Measurements from ENCODE around the gene KRT25.

Gene KRT25, protein sequence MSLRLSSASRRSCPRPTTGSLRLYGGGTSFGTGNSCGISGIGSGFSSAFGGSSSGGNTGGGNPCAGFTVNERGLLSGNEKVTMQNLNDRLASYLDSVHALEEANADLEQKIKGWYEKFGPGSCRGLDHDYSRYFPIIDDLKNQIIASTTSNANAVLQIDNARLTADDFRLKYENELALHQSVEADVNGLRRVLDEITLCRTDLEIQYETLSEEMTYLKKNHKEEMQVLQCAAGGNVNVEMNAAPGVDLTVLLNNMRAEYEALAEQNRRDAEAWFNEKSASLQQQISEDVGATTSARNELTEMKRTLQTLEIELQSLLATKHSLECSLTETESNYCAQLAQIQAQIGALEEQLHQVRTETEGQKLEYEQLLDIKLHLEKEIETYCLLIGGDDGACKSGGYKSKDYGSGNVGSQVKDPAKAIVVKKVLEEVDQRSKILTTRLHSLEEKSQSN

DNA sequence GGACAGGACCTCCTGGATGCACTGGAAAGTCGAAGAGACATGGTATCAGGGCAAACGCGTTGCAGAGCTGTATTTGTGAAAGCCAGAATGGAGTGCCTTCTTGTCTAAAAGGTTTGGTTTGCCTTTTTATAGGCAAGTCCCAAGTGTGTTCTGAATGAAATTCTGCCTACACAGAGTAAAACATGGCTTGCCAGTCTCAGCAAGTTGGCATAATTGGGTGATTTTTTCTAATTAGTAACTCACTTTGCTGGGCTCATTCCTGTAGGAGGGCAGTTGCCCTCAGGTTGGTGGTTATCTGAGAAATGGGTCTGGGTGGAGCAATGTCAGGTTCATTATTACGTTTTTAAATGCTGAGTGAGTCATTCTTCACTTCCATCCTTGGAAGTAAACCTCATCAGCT is at the start of gene KRT25:
Gene KRT25 (minus strand): TSS at position 101 of the 400 bp plus-strand sequence. CDS start 60 bp downstream, at position 41.
- no peak for FAIRE-seq
- no peak for DNase-seq (ENCODE audit: low spot score)

DNA sequence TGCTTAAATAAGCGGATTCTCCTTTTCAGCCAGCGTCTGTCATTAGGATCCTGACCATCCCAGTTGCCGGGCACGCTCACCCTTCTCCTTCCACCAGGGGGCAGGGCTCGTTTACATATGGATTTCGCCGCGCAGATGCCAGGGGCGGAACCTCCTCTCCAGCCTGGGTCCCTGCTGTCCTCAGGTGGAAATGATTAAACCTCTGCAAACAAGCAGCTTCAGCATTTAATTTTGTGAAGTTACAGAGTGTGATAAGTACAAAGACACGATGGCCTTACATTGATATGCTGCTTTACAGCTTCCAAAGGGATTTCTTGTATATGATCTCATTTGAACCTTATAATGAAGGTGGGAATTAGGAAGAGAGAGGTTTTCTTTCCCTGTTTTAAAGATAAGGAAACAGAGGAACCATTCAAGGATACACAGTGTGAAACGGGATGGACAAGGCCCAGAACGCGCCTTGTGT is 48.5 kb upstream of the KRT25 start:
- peak; percentile 90 for FAIRE-seq

DNA sequence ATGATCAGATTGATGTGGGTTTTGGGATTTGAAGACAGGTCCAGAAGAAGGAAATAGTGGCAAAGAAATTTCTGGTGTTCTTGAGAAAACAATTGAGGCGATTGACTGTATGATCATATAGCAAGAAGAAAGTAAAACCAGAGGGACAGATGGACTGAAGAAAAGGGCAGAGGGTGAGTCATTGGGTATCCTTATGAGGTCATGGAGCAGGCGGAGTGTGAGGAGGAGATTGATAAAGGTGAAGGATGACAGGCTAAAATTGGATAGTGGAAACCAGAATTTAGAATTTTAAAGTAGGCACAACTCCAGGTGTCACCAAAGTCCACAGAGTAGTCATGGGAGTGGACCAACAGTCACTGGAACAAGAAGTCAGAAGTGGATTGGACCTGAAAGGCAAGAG is 46.0 kb upstream of the KRT25 start:
- no peak for FAIRE-seq
- no peak for DNase-seq (ENCODE audit: low spot score)

More for the DNA sequence above, 48.5 kb upstream of the KRT25 start:
- DNase-seq (ENCODE audit: low spot score): peak; percentile 60

DNA sequence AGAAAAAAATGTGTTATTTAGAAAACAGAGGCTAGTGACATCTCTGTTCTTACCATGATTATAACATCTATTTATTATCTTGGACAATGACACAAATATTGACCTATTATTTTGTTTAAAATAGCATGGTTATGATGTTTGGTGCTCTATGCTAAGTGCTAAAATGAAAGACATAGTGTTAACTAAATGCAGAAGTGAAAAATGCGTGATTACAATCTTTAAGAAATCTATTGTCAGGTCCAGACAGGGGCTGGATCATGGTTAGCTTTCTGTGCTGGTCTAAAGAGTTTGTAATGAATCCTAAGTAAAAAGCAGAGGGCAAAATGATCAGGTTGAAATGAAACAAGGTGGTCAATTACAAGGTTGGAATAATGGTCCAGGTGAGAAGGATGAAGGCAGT is 45.2 kb upstream of the KRT25 start:
- FAIRE-seq: no peak
- no peak for DNase-seq (ENCODE audit: low spot score)

DNA sequence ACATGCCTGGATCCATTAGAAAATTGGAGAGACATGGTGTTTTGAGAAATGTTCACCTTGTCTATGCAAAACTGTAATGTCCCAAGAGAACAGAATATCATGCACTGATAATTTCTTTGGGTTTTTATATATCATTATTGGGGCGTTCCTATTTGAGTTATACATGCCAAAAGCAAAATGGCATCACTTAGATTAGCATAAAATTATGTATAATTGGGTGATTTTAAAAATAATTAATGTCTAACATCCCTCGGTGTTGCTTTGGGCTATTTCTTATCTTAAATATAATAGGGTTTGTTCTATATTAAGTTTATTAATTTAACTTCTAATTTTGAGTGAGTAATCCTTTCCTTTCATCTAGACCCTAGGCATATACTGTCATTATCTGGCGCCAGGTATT is 44.7 kb upstream of the KRT25 start, which contains the start of gene KRT28:
Gene KRT28 (minus strand): TSS at position 101 of the 400 bp plus-strand sequence. CDS start 66 bp downstream, at position 35.
- FAIRE-seq: no peak
- DNase-seq (ENCODE audit: low spot score): no peak

DNA sequence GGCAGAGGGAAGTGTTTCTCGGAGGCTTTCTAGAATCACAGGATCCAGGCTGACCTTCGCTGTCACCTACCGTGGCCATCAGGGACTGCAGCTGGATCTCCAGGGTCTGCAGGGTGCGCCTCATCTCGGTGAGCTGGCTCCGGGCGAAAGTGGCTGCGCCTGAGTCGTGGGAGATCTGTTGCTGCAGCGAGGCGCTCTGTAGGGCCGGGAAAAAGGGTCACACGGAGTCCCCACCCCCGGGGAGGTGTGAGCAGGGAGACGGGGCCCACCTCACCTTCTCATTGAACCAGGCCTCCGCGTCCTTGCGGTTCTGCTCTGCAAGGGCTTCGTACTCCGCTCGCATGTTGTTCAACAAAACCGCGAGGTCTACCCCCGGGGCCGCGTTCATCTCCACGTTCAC is 41.7 kb upstream of the KRT25 start:
- DNase-seq (ENCODE audit: low spot score): no peak
- no peak for FAIRE-seq

DNA sequence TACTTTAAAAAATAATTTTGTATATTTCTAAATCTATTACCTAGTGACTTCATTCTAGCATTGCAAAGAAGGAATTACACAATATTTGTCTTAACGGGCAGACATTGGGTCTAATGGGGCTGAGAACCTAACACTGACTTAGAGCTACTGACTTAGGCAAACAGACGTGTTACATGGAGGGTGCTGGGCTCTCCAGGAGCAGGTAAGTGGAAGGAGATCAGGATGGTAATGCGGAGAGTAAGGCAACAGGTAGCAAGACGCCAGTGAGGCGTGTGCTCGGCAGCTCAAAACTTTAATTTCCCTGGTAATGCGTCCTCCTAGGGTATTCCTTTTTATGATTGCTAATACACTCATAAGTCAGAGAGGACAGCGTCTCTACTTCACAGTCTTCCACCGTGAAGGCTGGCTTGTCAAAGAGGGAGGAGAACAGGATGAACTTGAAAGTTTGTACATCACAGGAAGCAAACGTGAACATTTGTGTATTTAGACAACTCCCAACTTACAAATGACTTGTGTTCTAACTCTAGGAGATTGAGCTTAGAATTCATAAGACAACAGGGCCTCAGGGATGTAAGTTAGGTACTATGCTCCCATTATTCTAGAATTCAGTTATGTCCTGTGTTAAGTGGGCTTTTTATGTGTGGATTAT is 40.0 kb upstream of the KRT25 start:
- FAIRE-seq (no peak), DNase-seq (ENCODE audit: low spot score) (no peak)

DNA sequence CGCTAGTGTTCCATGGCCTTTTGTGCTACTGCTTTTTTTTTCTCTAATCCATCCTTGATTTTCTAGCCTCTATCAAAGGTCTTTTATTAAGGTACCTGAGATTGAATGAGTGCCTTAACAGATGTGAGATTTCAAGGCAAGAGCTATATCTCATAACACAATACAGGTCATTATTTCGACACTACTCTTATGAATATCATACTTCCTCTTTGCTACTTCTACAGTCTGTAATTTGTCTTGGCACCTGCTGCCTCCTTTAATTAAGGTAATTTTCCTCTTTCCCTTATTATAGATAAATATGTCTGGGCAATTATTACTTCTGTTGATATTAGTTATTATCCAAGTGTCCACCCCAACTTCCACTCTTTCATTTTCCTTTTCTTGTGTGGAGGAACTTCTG is 39.3 kb upstream of the KRT25 start:
- DNase-seq (ENCODE audit: low spot score) (no peak), FAIRE-seq (no peak)

DNA sequence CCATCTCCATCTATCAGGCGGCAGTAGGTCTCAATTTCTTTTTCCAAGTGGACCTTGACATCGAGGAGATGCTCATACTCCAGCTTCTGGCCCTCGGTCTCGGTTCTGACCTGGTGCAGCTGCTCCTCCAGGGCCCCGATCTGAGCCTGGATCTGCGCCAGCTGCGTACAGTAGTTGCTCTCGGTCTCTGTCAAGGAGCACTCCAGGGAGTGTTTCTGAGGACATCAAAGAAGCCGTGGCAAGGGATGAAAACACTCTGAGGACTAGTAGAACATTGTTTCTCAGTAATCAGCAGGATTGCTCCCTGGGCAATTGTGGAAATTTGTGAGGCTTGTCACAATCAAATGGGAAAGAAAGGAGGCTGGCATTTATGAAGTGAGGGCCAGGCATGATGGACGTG is 38.7 kb upstream of the KRT25 start:
- no peak for DNase-seq (ENCODE audit: low spot score)
- no peak for FAIRE-seq

DNA sequence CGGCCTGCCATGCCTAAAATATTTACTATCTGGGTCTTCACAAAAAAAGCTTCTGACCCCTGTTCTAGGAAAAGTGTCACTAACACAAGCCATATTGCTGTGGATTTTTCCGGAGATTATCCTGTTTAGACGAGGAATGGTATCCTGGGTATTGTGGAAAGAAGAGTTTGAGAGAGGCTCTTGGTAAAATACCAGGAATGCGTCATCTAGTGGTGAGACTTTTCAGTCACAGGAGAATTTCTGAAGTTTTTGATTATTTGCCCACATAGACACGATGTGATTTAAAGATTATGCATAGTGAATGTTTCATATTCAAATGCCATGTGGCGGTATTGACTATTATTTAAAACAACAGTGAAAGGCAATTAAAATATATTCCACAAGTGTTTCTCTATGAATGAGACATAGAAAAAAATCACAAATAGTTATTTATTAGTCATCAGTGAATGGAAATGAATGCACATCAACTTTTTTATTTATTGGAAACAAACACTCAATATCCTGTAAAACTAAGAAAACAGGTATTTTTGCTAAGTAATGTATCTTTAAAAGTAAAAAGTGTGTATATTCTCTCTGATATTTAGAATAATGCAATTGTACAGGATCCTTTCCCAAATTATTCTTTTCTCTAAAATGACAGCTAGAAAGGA is 36.8 kb upstream of the KRT25 start:
- FAIRE-seq (peak; percentile 76), DNase-seq (ENCODE audit: low spot score) (peak; percentile 39)

DNA sequence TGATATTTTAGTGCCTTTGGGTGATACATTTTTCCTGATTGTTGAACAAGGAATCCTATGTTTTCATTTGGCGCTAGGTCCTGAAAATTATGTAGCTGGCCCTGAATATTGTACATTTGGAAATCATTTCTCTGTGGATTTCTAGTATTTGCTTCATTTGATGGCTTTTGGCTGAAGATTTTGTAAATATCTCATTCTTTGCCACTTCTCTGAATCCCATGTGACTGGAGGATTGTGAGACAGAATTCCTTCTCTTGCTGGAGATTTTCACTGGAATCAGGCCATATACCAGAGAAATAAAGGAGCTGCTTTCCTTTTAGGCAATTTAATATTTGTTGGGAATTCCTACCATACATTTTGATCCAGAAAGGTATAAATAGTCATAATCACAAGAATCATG is 36.0 kb upstream of the KRT25 start:
- no peak for FAIRE-seq
- no peak for DNase-seq (ENCODE audit: low spot score)

DNA sequence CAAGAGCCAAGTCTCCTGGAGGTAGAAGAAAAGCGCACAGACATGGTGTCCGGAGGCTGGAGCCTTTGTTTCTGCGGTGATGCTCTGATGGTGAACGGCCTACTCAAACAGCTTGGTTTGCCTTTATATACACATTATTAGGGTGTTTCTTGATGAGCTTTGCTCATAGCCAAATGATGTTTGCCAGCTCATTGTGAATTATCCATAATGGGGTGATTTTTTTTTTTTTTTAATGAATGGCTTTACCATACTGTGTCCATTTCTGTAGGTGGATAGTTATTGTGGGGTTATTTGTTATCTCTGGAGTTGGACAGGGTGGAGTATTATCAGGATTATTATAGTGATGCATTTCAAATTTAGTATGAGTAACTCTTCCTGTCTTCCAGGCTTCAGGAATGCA is 27.3 kb upstream of the KRT25 start, which contains the start of gene KRT27:
Gene KRT27 (minus strand): TSS at position 101 of the 400 bp plus-strand sequence. CDS start 57 bp downstream, at position 44.
- FAIRE-seq (no peak), DNase-seq (ENCODE audit: low spot score) (no peak)

DNA sequence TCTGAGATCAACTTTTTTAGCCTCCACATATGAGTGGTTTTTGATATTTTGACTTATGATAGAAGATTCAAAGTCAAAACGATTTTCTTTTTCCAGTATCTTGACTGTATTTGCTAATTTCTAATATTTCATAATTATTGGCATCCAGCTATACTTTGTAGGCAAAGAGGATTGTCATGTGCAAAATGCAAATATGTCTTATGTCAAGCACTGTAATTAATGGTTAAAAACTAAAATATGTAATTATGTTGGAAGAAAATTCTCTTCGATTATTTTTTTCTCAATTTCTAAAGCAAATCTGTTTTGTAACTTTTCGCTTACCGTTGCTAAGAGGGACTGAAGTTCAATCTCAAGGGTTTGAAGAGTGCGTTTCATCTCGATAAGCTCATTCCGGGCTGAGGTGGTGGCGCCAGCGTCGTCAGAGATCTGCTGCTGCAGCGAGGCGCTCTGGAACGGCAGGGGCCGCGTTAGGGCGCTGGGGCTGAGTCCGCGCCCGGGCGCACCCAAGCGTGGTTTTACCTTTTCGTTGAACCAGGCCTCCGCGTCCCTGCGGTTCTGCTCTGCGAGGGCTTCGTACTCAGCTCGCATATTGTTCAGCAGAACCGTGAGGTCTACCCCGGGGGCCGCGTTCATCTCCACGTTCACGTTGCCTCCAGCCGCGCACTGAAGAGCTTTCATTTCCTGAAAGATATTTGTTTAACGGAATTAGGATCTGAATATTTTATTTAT is 24.2 kb upstream of the KRT25 start:
- DNase-seq (ENCODE audit: low spot score) (no peak), FAIRE-seq (no peak)

DNA sequence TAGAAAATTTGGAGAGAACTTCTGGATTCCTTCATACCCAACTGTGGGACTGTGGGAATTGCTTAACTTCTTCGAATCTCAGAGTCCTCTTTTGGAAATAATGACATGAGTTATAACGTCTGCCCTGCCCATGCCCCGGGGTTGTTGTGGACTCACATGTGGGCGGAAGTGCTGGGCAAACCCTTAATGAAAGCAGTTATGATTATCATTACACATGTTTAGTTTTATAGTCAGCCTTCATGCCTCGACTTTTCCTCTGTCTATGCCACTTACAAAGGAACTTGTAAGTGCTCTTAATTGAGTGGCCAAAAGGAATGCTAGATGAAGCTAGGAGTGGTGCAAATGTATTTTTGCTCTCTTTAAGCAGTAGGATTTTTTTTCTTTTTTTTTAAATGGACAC is 23.3 kb upstream of the KRT25 start:
- FAIRE-seq: no peak
- DNase-seq (ENCODE audit: low spot score): no peak

DNA sequence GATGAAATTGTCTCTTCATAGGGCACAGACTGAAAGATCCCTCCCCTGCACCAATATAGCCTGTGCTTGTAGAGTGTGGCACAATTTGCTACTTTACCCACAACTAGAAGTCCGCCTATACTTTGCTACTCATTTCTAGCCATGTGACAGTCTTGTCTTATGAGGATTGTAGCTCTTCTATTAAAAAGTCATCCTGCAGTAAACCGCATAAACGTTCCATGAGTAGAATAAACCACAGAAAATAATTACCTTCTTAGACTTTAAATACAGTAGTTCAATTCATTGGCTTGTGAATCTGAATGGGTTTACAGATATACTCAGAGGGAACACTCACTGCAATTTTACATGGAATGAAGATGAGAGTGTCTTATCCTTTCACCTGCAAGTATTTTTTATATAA is 22.8 kb upstream of the KRT25 start:
- DNase-seq (ENCODE audit: low spot score) (no peak), FAIRE-seq (no peak)

DNA sequence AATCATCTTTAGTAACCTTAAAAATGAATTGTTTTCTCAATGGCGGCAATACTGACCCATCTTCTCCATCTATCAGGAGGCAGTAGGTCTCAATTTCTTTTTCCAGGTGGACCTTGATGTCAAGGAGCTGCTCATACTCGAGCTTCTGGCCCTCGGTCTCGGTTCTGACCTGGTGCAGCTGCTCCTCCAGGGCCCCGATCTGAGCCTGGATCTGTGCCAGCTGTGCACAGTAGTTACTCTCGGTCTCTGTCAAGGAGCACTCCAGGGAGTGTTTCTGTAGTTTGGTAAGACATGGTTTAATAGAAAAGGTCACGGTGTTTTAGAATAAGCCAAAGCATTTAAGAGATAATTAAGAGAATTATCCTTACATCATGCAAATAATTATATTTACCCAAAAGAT is 22.3 kb upstream of the KRT25 start:
- no peak for DNase-seq (ENCODE audit: low spot score)
- no peak for FAIRE-seq

DNA sequence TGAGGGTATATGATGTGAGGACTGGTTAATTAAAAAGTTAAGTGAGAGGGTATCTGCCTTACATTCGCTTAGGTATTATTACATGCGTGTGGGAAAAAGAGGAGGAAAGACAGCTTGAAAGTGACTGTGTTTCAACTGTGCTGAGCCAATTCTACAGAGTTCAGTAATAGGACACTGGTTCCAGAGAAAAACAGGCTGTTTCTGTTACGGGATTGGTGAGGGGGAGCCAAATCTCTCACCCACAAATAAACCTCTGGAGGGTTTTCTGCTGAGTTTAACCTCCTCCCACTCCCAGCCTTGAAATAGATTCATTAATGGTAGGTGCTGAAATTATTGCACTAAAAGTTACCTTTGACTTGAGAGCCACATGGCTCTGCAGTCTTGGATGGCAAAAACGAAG is 20.8 kb upstream of the KRT25 start:
- no peak for FAIRE-seq
- no peak for DNase-seq (ENCODE audit: low spot score)

DNA sequence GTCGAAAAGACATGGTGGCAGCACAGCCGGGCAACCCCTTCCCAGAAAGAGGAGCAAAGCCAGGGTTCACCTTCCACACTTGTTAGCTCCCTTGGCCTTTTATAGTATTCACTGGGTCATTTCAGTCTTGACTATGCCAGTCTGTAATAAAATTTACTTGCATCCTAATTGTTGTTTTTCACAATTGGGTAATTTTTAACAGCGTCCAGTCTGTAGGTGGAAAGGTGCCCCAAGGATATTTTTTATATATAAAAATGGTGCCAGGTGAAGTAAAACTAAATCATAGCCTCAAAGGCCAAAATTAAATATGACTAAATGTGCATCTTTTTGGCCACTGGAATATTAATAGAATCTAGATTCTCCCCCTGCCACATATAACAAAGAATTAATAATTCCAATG is 17.0 kb upstream of the KRT25 start, which contains the start of gene KRT26:
Gene KRT26 (minus strand): TSS at position 101 of the 400 bp plus-strand sequence. CDS start 88 bp downstream, at position 13.
- DNase-seq (ENCODE audit: low spot score) (no peak), FAIRE-seq (no peak)

DNA sequence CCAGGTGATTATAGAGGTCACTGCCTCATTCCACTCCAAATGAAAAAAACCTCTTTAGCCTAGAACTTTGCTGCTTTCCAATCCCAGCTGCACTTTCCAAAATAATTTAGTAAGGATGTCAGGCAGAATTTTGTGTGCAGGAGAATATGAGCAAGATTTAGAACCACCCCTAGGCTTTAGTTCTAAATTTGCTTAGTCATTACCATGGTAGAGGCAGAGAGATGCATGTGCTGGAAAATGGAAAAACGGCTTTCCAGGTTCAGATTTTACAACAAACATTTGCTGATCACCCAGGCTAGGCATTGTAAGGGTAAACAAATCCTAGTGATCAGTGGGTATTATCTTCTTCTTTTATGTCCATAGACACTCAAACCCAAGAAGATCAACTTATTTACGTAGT is 10.5 kb upstream of the KRT25 start:
- DNase-seq (ENCODE audit: low spot score) (no peak), FAIRE-seq (no peak)

DNA sequence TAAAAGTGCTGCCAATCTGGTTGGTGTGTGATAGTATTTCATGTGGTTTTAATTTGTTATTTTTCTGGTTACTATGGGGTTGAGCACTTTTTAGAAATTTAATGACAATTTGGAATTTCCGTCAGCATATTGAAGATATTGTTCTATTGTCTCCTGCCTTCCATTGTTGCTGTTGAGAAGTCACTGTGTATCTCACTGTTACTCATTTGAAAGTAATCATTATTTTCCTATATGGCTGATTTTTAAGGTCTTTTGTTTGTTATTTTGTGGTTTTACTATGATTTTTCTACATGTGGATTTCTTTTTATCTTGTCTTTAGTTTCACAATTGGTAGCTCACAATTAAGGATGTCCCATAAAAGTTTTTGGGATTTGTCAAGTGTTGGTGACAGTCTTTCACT is 8.6 kb upstream of the KRT25 start:
- FAIRE-seq: no peak
- DNase-seq (ENCODE audit: low spot score): no peak

Measured in RCC 7860 (cell line).